ENCODE results near the gene VANGL1.

VANGL1 gene

GRCh38 chr1:115728341-115728740, 86.6 kb downstream of the VANGL1 start:
- DNase-seq (ENCODE audit: insufficient read length, low spot score) (no peak), FAIRE-seq (no peak)

- DNase-seq (ENCODE audit: insufficient read length, low spot score) (no peak), FAIRE-seq (no peak)
Measured at GRCh38 chr1:115729756-115730155, 88.0 kb downstream of the VANGL1 start.

GRCh38 chr1:115732316-115732715, 90.5 kb downstream of the VANGL1 start:
- no peak for FAIRE-seq
- no peak for DNase-seq (ENCODE audit: insufficient read length, low spot score)

GRCh38 chr1:115740811-115741210, 99.0 kb downstream of the VANGL1 start:
- DNase-seq (ENCODE audit: insufficient read length, low spot score): no peak
- no peak for FAIRE-seq

- DNase-seq (ENCODE audit: insufficient read length, low spot score) (no peak), FAIRE-seq (no peak)
Measured at GRCh38 chr1:115744646-115745275, 103.0 kb downstream of the VANGL1 start.

- DNase-seq (ENCODE audit: insufficient read length, low spot score) (no peak), FAIRE-seq (no peak)
Measured at GRCh38 chr1:115746021-115746690, 104.4 kb downstream of the VANGL1 start.

Data from HTR-8/SVneo (cell line).